Superior temporal gyrus (tissue), 1 donor: ENCODE measurements around the gene METTL3.
A peak's percentile ranks its signal among the peaks of the same experiment; 100 is the strongest.

Source experiments
- DNase-seq: peaks from one replicate; pipeline ENCODE4 v3.0.0-alpha.2; 2016; ENCODE audit errors: extremely low spot score

Gene METTL3

DNA sequence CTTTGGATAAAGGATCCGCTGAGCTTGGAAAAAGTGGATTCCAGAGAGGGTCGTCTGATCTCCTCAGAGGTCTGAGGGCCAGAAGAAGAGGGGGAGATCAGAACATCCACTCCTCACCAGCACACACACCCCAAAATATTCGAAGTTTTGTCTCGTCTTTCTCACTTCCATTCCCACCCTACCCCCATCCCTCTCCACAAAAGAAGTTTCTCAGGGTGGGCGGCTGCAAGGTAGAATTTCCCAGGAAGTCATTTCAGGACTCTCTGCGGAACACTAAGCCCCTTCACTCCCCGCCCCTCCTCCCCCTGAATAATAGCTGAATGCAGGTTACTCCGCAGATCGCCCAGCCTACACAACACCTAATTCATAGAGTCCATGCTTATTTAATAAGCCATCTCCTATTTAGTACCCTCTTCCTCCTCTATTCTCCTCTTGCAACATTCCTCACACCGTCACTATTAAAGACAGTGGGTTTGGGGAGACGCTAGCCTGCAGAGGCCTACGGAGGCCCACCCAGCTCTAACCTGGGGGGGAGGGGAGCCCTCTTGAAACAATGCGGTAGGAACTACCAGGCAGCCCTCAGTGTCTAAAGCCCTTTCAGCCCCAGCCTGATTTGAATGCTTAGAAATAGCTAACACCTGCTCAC lies 15.7 kb upstream of the METTL3 start:
- no peak for DNase-seq

DNA sequence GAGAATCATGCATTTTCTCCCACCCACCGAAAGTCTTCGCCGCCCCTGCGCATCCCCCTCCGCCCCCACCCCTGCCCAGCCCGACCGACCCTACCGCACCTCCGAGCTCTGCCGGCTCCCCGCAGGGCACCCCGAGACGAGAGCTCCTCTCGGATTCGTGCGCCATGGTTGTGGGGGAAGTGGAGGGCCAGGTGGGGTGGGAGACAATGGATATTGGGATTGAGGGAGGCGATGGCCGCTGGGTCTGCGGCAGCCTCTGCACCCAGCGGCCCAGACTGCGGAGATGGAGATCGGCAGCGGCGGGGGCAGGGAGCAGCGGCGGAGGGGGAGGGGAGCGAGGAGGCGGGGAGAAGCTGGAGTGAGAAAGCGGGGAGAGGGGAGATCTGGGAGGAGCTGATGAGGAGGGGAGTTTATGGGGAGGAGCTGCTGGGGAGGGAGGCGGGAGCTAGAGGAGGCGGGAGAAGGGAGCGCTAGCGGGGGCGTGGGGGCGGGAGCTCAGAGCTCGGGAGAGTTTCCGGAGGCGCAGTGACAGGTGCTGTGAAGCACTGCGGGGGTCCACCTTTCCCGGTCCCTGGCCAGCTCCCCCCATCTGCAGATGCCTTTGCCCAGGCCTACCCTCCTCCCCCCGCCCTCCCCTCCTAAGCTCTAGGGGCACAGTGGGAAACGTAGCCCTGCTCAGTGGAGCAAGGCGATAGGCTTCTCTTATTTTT lies 15.0 kb upstream of the METTL3 start, which contains the start of gene SALL2:
Gene SALL2, minus strand, starts transcription at position 385 of the 710 bp plus-strand sequence. Its CDS starts 219 bp downstream, at position 166.
- DNase-seq = no peak

DNA sequence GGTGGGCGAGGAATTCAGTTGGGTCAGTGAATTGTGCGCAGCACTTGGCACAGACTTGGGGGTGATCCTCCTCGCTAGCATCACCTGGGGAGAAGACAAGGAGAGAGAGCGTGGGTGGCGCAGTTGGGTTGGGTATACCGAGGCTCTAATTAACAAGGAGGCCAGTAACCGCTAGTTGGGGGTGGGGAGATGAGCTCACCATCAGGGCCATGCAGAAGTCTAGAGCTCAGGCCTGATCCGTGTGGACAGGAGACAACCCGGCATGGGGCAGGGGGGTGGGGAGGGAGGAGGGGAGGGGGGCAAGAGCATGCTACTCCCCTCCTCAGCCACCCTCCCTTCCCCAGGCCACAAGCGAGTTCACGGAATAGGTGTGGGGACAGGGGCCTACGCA lies 14.4 kb upstream of the METTL3 start:
- no peak for DNase-seq

DNA sequence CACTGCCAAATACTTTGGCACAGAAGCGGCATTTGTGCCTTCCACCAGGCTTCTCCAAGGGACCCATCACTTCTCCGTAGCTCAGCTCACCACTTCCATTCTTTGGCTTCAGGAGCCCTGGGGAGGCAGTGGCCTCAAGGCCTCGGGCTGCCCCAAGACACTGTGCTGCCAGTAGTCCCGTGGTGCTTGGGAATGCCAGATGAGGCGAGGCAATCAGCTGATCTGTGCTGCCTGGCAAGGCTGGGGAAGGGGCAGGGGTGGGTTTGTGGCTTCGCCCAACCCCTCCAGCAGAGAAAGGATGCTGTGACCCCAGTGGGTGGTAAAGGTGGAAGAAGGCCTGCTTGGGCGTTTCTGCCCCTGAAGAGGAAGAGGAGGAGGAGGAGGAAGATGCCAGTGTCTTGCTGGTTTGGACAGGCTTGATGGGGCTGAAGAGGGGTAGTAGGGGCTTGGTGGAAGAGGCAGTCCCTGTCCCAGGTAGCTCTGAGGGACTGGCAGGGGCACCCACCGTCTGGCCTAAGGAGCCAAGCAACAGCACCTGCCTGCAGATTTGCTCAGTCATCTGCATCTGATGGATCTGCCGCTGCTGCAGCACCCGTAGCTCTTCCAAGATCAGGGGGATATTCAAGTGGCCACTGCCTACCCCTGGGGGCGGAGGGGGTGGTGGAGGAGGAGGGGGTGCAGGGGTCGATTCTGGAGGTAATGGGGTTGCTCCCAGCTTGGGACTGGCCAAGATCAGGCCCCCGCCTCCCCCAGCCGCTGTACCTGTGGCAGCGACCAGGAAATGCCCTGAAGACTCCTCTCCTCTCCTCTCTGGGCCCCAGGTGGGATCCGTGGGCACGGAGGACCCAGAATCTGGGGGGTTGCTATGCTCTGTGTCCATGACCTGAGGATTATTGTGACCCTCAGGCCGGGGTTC lies 13.7 kb upstream of the METTL3 start:
- DNase-seq = no peak

DNA sequence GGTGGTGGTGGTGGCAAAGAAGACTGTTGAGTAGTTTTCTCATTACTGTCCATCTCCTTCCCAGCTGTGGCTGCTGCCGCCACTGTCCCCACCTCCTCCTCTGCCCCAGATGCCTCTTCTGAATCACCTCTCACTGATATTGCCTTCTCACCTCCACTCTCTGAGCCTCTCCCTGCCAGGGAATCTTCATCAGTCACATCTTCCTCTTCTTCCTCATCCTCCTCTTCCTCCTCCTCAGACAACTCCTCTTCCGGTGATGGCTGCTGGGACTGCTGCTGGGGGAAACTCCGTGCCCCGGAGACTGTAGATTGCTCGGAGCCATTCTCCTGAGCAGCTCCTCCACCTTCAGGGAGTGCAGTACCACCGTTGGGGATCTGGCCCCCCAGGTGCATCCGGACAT lies 12.1 kb upstream of the METTL3 start:
- DNase-seq = no peak

DNA sequence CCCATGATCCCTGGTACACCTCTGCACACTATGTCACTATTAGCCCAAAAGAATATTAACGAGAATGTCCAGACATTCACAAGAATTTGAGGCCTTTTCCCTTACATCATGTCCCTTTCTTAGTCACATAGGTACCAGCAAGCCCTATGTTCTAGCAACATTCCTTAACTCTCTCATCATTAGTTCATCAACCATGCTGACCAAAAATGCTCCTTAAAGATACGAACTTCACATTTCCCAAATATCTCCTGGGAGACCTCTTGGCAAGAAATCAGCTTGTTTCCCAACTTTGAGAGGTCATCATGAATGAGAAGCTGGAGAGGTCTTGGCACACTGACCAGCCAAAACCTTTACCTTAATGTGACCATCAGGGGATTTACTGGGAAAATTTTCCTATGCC lies 10.4 kb upstream of the METTL3 start:
- no peak for DNase-seq

DNA sequence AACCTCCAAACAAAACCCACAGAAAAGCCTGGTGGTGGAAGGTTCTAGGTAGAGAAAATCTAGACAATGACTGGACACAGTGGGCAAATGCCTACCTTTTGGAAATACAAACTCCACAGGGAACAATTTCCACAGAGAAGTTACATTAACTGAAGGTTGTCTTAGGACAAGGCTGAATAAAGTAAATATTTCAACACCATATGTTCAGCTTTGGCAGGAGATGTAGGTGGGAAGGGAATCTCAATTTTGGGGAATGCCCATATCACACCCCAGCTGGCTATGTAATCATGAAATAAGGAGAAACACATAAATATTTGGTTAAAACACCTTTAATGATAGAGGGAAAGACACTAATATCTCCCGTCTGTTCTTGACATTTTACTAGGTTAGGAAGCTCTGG lies 9.6 kb upstream of the METTL3 start:
- no peak for DNase-seq

DNA sequence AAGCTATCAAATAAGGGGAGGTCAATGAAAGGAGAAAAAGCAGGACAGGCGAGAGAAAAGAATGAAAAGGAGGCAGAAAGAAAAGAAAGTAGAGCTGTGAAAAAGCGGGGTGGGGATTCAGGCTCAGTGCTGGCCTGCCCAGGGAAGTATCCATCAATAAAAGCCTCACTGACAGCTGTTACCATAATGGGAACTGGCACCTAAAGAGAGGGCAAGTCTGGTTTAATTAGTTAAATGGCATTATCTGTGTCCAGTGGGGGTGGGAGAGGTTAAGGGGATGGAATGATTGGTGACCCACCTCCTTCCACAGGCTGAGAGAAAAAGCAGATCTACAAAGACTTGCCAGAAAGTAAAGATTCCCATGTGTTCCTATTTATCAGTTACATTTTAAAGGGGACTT lies 7.6 kb upstream of the METTL3 start:
- DNase-seq = no peak

DNA sequence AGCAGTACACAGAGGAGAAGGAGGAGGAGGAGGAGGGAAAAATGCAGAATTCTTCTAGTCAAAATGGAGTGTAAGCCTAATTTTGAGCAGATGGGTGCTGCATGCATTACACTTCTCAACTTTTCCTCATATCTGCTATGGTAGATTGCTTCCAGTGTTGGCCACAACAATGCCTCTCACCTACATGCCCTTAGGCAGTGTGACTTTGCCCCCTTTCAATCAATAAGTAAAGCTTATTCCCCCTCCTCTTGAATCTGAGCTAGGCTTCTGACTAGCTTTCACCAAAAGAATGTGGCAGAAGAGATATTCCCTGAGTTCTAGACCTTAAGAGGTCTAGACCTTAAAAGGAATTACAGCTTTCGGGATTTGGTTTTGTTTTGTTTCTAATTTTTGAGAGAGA lies 3.2 kb upstream of the METTL3 start:
- no peak for DNase-seq

DNA sequence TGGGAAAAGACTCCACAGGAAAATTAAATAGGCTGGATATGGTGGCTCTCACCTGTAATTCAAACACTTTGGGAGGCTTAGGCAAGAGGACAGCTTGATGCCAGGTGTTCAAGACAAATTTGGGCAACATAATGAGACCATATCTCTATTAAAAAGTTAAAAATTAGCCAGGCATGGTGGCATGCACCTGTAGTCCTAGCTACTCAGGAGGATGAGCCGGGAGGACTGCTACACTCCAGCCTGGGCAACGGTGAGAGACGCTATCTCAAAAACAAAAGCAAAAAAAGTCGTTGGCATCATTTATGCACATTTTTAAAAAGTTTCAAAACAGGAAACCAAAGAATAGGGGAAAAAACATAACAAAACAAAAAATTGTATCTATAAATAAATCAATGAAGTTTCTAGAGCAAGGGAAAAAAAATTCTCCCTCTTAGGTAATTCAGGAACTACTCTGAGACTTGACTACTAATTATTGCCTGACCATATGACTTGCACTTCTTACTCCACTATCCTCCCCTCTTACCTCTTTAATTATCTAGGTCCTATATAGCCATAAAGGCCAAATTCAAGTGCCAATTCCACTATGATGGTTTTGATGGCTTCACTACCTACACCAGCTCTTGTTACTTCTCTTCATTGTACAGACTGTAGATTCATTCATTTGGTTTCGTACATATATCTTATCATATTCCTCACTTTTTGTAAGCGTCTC lies 1.6 kb downstream of the METTL3 start:
- DNase-seq = no peak

DNA sequence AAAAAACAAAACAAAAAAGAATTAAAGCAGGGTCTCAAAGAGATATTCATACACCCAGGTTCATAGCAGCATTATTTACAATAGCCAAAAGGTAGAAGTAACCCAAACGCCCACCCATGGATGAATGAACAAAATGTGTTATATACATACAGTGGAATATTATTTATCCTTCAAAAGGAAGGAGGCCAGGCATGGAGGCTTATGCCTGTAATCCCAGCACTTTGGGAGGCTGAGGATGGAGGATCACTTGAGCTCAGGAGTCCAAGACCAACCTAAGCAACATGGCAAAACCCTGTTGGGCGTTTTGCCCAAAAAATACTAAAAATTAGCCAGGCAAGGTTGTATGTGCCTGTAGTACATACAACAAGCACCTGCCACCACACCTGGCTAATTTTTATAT lies 4.6 kb downstream of the METTL3 start:
- DNase-seq = no peak

DNA sequence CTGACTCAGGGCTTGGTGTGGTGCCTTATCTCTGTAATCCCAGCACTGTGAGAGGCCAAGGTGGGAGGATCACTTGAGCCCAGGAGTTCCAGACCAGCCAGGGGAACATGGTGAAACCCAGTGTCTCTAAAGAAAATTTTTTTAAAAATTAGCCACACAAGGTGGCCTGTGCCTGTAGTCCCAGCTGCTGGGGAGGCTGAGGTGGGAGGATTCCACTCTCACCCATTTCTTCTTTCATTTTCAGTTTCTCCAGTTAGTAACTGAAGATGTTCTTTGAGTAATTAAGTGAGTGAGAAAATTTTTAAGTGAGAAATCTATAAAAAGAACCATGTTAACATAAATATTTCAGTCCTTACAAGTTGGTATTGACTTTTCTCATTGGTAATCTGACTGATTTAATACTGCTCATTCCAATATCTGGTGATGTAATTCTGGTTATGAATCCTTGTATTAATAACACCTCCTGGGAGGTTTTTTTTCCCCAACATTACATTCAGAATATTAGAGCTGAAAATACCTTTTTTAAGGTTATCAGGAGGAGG lies 6.1 kb downstream of the METTL3 start:
- DNase-seq = no peak

DNA sequence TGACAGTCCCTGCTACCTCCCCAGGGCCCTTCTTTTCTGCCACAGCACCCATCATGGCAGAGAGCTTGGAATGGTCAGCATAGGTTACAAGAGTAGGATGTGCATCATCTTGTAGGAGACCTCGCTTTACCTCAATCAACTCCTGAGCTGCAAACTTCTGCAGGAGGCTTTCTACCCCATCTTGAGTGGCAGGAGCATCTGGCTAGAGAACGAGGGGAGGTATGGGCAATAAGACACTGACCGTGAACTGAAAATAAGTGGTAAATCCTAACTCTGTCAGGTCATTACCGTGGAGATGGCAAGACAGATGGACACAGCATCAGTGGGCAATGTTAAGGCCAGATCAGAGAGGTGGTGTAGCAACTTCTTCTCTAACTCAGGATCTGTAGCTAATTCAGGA lies 7.8 kb downstream of the METTL3 start:
- no peak for DNase-seq

DNA sequence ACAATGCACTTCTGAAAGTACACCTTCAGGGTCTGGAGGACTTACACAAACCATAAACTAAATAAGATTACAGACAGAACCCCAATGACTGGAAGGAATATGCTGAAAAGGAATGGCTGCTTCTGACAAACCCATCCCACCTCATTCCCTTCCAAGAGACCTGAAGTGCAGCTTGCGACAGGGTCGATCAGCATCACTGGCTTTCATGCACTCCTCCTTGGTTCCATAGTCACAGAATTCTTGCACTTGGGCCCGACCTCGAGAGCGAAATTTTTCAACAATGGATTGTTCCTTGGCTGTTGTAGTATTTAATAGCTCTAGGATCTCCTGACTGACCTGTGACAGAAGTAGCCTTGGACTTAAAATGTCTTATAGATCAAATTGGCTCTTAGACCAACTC lies 9.6 kb downstream of the METTL3 start:
- no peak for DNase-seq

DNA sequence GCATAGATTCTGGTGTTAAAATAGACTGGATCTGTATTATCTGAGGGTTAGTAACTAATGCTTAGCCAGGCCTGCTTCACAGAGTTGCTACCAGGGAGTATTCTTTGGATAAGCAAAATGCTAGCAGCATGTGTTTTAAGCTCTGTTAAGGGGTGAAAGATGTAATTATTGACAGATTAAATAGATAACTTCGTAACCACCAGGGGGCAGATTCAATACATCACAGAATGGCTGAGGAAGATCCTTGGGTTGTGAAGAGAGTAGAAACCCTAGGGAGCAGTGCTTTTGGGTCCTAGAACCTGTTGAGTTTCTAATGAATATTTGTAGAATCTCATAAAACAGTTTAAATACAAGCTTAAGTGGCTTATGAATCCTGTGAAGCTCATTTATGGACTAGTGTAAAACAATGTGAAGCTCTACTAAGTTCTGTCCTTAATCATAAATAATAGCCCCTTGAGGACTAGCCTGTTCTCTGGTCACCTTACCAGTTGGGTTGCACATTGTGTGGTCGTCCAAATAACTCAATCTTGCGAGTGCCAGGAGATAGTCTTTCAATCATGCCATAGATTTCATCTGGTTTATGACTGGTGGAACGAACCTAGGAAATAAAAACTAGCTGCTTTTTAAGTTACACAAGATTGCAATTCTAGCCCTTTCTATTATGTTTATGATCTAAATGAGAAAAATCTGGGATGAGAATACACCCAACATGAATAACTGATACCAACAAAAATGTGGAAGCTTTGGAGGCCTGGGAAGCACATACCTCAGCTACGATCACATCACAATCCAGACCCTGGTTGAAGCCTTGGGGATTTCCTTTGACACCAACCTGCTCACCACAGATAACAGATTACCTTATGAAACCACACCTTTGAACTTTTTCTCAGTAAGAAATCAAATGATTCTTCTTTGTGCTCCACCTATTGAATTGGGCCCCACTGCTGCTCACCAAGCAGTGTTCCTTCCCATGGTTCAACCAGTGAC lies 12.3 kb downstream of the METTL3 start:
- peak; percentile 79 for DNase-seq

DNA sequence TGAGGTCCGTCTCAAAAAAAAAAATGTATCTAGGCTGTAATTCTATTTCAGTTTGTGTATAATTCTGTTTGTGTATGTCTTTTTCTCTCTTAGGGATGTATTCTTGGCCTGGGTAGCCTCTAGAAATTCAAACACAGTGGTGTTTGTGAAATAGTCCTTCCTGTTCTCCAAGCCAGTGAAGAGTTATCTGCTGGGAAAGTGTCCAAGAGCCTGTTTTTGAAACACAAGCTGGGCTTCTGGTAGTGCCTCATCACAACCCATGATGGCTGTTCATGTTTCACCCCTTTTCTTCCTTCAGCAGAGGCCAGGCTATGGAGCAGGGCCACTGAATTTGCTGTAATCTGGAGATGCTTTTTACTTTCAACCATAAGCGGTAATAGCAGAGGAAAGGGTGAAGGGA lies 14.7 kb downstream of the METTL3 start:
- DNase-seq = no peak

DNA sequence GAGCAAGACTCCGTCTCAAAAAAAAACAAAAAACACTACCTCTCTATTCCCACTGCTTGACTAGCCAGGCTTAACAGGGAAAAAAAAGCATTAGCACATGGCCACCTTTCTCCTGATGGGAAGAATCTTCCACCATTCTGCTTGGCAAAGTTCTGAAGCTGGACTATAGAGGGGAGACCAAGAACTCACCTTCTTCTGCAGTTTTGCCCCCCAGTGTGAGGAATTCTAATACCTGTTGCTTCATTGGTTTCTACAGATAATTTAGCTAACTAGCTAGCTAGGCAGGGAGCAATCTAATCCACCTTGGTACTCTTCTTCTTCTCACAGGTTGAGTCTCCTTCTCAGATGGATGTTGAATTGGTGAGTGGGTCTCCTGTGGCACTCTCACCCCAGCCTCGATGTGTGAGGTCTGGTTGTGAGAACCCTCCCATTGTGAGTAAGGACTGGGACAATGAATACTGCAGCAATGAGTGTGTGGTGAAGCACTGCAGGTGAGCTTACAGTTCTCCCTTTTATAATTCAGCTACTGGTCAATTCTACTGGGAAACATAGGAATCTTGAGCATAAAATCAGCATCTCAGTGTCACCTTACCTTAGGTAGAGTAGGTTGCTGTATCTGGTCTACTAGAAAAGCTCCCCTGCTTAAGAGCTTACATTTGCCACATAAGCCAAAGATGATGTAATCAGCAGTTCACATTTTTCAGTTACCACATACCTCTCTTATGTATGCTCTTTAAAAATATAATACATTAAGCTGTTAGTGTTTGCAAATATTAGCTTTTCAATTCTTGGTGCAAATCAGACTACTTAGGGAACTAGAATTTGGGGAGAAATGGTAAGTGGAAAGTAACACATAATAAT lies 16.0 kb downstream of the METTL3 start:
- DNase-seq = no peak

DNA sequence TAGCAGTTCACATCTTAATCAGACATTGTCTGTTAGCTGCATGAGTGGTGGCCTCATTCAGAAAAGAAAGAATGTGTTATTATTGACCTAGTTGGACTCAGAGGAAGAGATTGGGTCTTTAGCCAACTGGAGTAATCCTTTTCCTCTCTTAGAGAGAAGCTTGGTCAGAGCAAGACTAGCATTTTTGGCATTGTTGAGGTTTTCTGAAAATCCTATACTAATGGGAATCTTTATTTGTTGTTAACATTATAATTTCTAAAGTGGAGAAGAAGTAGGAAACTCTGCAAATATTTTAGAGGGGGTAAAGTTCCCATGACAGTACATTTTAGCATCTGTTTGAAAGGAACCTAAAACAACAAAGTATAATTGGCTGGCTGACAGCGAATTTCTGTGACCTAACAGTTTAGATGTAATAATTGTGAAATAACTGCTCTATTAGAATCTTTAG lies 24.5 kb downstream of the METTL3 start:
- DNase-seq = no peak

DNA sequence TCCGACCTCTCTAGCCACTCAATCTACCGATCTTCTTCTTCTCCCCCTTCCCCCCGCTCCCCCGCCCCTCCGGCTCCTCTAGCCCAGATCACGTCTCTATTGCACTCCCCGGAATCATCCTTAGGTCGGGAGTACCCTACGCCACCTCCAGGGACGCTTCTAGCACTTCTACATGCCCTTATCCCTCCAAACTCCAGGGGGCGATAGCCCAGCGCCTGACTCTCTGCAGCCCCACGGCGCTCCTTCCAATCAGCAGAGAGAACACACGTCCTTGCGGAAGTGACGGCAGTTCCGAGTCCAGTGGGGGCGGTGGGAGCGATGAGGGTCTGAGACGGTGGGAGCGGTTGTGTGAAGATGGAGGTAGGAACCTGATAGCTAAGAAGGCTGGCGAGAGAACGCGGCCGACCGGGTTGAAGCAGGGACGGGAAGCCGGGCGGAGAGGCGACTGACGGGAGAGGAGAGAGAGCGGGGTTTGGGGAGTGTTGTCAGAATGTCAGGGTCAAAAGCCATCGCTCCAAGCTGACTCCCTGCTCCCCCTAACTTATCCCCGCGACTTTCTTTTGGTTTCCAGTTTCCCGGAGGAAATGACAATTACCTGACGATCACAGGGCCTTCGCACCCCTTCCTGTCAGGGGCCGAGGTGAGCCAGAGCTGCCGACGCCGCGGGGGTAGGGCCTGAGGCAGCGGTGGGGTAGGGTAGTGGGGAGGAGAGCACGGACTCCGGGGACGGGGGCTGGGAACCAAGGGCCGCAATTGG lies 34.0 kb downstream of the METTL3 start, which contains the start of the genes RAB2B and TOX4:
Gene RAB2B, minus strand, starts transcription at position 35 of the 757 bp plus-strand sequence. CDS start 87 bp downstream, outside the sequence.
Gene TOX4, plus strand, starts transcription at position 271 of the 757 bp plus-strand sequence. Its CDS starts 84 bp downstream, at position 355.
- DNase-seq = peak; percentile 99
